ENCODE data around the gene CCDC57.

CCDC57 gene

GRCh38 chr17:82065193-82065637 is 147.4 kb downstream of the CCDC57 start:
- peak overlapping the region; percentile 87 for H3K4me3 ChIP-seq
- DNase-seq (ENCODE audit: low spot score) = no peak
- H3K27ac ChIP-seq = peak overlapping the region; percentile 50 to 86
- TF ChIP-seq, protein P1, sequence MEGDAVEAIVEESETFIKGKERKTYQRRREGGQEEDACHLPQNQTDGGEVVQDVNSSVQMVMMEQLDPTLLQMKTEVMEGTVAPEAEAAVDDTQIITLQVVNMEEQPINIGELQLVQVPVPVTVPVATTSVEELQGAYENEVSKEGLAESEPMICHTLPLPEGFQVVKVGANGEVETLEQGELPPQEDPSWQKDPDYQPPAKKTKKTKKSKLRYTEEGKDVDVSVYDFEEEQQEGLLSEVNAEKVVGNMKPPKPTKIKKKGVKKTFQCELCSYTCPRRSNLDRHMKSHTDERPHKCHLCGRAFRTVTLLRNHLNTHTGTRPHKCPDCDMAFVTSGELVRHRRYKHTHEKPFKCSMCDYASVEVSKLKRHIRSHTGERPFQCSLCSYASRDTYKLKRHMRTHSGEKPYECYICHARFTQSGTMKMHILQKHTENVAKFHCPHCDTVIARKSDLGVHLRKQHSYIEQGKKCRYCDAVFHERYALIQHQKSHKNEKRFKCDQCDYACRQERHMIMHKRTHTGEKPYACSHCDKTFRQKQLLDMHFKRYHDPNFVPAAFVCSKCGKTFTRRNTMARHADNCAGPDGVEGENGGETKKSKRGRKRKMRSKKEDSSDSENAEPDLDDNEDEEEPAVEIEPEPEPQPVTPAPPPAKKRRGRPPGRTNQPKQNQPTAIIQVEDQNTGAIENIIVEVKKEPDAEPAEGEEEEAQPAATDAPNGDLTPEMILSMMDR (IDR thresholded peaks at IDR 0.05) = no peak

- Histone ChIP-seq H3K27ac (peak overlapping the region in 1 of 2 donors; percentile 86), H3K4me3 (peak overlapping the region; percentile 87)
- TF ChIP-seq, protein P1 (IDR thresholded peaks at IDR 0.05) = no peak
- DNase-seq (ENCODE audit: low spot score) = no peak
These were observed 148.0 kb downstream of the CCDC57 start for GRCh38 chr17:82064433-82065192.

GRCh38 chr17:82063424-82064415 is 148.9 kb downstream of the CCDC57 start:
- Histone ChIP-seq H3K4me3 (peak overlapping the region; percentile 87), H3K27ac (no peak overlapping the region)
- DNase-seq (ENCODE audit: low spot score) = no peak
- TF ChIP-seq, protein P1 (IDR thresholded peaks at IDR 0.05) = no peak

- no peak overlapping the region for H3K27ac ChIP-seq
- no peak for DNase-seq (ENCODE audit: low spot score)
- TF ChIP-seq, protein P1 (IDR thresholded peaks at IDR 0.05) = no peak
- H3K4me3 ChIP-seq = no peak overlapping the region
These were observed 149.7 kb downstream of the CCDC57 start for GRCh38 chr17:82062984-82063368.

GRCh38 chr17:82062076-82062983 is 150.3 kb downstream of the CCDC57 start:
- Histone ChIP-seq H3K27ac (no peak overlapping the region), H3K4me3 (no peak overlapping the region)
- TF ChIP-seq, protein P1 (IDR thresholded peaks at IDR 0.05) = no peak
- no peak for DNase-seq (ENCODE audit: low spot score)

Measured in coronary artery (tissue), 2 donors.